ENCODE measurements around the gene SFTPB. TPM values are rescaled to one million over a fixed set of nuclear protein-coding genes. Genes with fewer than 3 reads are reported as not detected.

Gene SFTPB
- total RNA-seq, 4 donors from 2014 or later: not detected

DNA sequence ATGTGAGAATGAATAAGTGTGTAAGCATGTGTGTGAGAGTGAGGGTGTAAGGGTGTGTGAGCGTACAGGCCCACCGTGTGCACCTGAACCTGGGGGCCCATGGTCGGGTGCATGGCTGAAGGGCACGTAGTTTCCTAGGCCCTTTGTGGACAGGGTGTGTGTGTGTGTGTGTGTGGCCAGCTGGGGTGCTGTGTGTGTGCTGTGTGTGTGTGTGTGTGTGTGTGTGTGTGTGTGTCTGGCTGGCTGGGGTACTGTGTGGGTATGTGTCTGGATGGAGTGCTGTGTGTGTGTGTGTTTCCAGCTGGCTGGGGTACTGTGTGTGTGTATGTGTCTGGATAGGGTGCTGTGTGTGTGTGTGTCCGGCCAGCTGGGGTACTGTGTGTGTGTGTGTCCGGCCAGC lies 2.0 kb downstream of the SFTPB start:
- no peak for TF ChIP-seq POLR2A (IDR thresholded peaks at IDR 0.05)
- TF ChIP-seq, protein P1, sequence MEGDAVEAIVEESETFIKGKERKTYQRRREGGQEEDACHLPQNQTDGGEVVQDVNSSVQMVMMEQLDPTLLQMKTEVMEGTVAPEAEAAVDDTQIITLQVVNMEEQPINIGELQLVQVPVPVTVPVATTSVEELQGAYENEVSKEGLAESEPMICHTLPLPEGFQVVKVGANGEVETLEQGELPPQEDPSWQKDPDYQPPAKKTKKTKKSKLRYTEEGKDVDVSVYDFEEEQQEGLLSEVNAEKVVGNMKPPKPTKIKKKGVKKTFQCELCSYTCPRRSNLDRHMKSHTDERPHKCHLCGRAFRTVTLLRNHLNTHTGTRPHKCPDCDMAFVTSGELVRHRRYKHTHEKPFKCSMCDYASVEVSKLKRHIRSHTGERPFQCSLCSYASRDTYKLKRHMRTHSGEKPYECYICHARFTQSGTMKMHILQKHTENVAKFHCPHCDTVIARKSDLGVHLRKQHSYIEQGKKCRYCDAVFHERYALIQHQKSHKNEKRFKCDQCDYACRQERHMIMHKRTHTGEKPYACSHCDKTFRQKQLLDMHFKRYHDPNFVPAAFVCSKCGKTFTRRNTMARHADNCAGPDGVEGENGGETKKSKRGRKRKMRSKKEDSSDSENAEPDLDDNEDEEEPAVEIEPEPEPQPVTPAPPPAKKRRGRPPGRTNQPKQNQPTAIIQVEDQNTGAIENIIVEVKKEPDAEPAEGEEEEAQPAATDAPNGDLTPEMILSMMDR (IDR thresholded peaks at IDR 0.05): no peak
- H3K4me3 ChIP-seq (ENCODE audit: low read depth, poor library complexity, severe bottlenecking): no peak overlapping the region
- DNase-seq (ENCODE audit: low spot score in 2 of 2): peak in 1 of 2 donors; percentile 66
- intact Hi-C loops (cut with DNase I; ENCODE audit: low total_unique reads): no loop called here
- WGBS, 2 donors: 92 to 94% methylated on average over 5 to 6 of the region's 6 CpGs

DNA sequence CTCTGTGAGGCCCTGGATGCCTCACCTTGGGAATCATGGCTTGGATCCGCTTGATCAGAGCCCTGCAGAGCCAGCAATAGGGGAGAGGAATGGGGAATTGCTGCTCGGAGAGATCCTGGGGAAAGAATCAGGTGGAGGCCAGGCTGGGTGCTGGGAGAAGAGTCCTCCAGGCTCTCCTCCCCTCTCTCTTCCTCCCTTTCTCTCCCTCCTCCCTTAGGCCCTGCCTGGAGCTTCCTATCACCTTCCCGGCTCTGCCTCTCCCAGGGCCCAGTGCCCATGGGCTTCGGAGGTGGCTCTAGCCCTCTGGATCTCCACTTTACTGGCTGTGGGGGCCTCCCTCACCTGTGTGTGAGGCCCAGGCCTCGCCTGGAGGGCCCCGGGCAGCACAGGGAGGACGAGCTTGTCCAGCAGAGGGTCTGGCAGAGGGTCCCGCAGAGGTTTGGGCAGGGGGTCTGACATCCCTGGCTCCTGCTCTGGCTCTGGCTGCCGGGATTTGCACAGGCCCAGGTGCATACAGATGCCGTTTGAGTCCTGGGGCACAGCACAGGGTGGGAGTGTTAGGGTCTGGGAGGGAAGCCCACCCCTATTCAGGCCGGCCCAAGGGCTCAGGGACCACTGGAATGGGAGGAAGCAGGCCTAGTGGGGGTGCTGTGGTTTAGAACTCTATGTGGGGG lies 2.6 kb downstream of the SFTPB start:
- H3K4me3 ChIP-seq (ENCODE audit: low read depth, poor library complexity, severe bottlenecking): no peak overlapping the region
- peak in 1 of 2 donors; percentile 65 for DNase-seq (ENCODE audit: low spot score in 2 of 2)
- TF ChIP-seq, protein P1 (IDR thresholded peaks at IDR 0.05): no peak
- TF ChIP-seq POLR2A (IDR thresholded peaks at IDR 0.05): no peak
- WGBS, 2 donors: 81 to 87% methylated on average over 8 to 11 of the region's 11 CpGs
- intact Hi-C loops (cut with DNase I; ENCODE audit: low total_unique reads): no loop called here

DNA sequence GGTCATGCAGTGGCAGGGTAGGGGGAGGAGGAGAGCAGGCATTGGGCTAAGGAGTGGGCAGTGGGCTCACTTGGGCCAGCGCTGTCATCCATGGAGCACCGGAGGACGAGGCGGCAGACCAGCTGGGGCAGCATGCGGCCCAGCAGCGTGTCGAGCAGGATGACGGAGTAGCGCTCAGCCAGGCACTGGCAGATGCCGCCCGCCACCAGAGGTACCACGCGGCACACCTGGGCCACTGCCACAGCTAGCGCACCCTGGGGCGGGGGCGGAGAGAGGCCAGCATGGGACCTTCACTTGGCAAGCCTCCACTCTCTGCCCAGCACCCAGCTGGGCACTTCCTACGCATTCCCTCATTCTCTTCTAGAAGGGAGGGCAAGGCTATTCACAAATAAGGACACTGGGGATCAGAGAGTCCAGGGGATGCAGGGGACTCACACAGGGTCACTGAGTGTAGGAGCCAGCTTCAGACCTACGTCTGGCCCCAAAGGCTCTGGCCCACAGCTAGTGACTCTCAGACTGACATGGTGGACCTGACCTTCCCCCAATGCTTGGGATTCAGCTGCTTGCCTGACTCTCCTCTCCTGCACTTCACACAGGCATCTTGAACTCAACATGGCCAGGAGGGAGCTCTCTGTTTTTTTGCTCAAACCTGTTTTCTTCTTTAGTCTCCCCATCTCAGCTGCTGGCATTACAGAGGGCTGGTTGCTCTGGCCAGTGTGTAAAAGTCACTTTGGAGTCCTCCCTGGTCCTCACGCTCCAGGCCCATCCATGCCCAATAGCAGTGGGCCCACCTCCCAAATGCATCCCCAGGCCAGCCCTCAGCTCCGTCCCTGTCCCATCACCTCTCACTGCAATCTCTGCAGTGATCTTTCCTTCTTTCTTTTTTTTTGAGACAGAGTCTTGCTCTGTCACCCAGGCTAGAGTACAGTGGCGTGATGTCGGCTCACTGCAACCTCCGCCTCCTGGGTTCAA lies 4.1 kb downstream of the SFTPB start:
- DNase-seq (ENCODE audit: low spot score in 2 of 2): peak in 1 of 2 donors; percentile 32
- intact Hi-C loops (cut with DNase I; ENCODE audit: low total_unique reads): no loop called here
- no peak for TF ChIP-seq POLR2A (IDR thresholded peaks at IDR 0.05)
- TF ChIP-seq, protein P1 (IDR thresholded peaks at IDR 0.05): no peak
- no peak overlapping the region for H3K4me3 ChIP-seq (ENCODE audit: low read depth, poor library complexity, severe bottlenecking)
- WGBS, 2 donors: 93 to 99% methylated on average over 6 to 17 of the region's 23 CpGs

DNA sequence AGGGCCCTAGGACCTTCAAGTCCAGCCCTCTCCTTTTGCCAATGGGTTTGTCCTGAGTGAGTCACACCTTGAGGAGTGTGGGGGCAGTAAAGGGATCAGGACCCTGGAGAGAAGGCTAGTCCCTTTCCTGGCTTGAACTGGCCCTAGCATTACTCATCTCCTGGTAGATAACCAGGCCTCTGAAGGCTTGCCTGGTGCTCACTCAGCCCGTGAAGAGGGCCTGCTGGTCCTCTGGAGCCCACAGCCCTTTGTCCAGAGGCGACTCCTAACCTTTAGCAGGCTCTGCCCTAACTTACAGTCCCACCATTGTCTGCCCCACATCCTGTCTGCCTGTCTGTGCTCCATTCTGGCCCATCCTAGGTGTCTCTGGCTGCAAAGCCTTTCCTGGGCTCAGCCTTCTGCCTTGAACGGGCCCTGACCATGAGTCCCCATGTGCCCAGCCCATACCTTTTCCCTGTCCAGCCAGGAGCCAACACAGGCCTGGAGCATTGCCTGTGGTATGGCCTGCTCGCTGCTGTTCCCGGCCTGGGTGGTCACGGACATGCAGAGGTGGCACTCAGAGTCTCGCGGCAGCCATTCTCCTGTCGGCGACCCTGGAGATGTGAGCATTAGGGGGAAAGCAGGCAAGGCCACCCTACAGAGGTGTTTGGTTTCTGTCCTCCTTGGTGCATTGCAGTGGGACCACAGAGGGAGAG lies 5.0 kb downstream of the SFTPB start:
- 85 to 87% methylated on average over 8 to 10 of the region's 10 CpGs for WGBS, 2 donors
- no peak for DNase-seq (ENCODE audit: low spot score in 2 of 2)
- intact Hi-C loops (cut with DNase I; ENCODE audit: low total_unique reads): no loop called here
- no peak for TF ChIP-seq POLR2A (IDR thresholded peaks at IDR 0.05)
- TF ChIP-seq, protein P1 (IDR thresholded peaks at IDR 0.05): no peak
- no peak overlapping the region for H3K4me3 ChIP-seq (ENCODE audit: low read depth, poor library complexity, severe bottlenecking)

DNA sequence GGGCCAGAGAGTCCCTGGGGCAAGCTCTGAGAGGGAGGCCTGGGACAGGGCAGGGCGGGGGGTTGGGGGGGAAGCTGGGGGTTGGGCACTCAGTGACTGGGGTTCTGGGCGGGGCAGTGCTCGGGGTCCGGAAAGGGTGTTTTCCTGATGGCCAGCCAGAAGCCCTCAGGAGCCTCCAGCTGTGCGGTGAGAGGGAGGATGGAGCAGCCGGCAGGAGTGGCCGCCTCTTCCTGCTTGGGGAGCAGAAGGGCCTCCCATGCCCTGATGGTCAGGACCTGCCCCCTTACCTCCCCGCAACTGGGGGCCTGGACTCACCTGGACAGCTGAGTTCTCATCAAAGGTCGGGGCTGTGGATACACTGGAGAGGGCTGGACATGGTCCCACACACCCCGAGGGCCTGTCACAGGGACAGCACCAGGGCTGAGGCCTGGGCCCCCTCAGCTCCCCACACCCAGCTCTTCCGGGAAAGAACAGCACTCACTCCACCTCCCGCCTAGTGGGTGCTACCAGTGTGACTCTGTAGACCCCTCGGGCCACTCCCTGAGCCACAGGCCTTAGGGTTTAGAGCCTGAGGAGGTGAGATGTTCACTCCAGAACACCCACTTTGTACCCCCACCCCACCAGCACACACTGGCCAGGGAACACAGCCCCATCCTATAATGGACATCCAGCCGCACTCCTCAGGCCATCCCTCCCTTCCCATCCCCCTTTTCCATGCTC lies 6.7 kb downstream of the SFTPB start:
- DNase-seq (ENCODE audit: low spot score in 2 of 2): no peak
- intact Hi-C loops (cut with DNase I; ENCODE audit: low total_unique reads): no loop called here
- no peak overlapping the region for H3K4me3 ChIP-seq (ENCODE audit: low read depth, poor library complexity, severe bottlenecking)
- WGBS, 2 donors: 71 to 81% methylated on average over 10 to 11 of the region's 14 CpGs
- TF ChIP-seq, protein P1 (IDR thresholded peaks at IDR 0.05): no peak
- TF ChIP-seq POLR2A (IDR thresholded peaks at IDR 0.05): no peak
